ENCODE measurements around the gene SPTLC1.

DNA sequence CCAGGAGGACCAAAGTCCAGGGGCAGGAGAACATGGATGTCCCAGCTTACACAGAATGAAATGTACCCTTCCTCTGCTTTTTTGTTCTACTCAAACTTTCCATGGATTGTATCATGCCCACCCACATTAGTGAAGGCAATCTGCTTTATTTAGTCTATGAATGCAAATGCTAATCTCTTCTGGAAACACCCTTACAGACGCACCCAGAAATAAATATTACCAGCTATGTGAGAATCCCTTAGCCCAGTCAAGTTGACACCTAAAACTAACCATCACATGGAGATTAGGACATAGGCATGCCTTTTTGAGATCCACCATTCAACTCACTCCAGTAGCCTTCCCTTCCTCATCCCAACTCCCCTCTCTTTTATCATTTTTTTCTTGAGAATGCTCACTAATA, 6.1 kb upstream of the SPTLC1 start:
- TF ChIP-seq, protein P1, sequence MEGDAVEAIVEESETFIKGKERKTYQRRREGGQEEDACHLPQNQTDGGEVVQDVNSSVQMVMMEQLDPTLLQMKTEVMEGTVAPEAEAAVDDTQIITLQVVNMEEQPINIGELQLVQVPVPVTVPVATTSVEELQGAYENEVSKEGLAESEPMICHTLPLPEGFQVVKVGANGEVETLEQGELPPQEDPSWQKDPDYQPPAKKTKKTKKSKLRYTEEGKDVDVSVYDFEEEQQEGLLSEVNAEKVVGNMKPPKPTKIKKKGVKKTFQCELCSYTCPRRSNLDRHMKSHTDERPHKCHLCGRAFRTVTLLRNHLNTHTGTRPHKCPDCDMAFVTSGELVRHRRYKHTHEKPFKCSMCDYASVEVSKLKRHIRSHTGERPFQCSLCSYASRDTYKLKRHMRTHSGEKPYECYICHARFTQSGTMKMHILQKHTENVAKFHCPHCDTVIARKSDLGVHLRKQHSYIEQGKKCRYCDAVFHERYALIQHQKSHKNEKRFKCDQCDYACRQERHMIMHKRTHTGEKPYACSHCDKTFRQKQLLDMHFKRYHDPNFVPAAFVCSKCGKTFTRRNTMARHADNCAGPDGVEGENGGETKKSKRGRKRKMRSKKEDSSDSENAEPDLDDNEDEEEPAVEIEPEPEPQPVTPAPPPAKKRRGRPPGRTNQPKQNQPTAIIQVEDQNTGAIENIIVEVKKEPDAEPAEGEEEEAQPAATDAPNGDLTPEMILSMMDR (conservative IDR thresholded peaks at IDR 0.05; ENCODE audit: low read depth in 2 of 2), result no peak
- TF ChIP-seq CREB1 (CRISPR knock-in tag; IDR thresholded peaks at IDR 0.05; ENCODE audit: low read depth), result no peak
